Stimulated activated CD4-positive, alpha-beta T cell treated with anti-CD3 and anti-CD28 coated beads, Interleukin-1b, Interleukin-23, amount 100 ng/mL, for 48 hours (primary cell): ENCODE data around the gene GPR107.

Experiments
- DNase-seq: peaks from one replicate; pipeline ENCODE4 v3.0.0-alpha.2; 2020

The GPR107 gene

DNA sequence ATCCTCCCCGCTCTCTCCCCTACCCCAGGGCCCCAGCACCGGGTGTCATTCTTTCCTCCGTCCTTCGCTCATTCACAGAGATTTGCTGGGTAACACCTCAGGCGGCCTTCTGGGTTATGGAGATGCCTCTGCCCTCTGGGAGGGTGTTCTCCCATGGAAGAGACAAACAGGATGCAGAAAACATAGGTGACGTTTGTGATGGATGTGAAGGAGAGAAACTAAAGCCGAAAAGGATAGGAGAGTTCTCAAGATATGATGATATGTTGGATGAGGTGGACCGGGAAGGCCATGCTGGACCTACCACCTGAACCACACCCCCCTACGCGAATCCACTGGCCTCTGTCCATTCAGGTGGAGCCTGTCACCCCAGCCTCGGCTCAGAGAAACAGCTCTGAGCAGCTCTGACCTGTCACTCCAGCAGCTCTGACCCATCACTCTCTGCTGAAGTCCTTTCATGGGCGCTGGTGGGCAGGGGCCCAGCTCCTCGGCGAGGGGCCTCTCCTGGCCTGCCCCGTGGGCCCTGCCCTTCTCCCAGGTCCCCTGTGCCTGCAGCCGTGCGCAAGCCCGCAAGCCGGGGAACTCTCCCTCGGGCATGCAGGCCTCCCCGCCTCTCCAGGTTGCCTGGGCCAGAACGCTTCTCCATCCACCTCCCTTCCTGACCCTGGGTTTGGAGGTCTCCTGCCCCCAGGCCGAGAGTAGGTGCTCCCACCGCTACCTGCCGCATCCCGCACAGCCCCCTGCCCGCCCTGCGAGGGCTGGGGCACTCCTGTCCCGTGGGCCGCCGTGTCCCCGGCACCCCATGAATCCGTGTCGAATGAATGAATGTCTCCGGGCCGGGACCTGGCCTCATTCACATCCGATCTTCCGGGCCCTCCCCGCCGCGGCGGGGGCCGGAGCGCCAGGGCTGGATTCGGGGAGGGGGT, 117.8 kb downstream of the GPR107 start:
- DNase-seq, result no peak

DNA sequence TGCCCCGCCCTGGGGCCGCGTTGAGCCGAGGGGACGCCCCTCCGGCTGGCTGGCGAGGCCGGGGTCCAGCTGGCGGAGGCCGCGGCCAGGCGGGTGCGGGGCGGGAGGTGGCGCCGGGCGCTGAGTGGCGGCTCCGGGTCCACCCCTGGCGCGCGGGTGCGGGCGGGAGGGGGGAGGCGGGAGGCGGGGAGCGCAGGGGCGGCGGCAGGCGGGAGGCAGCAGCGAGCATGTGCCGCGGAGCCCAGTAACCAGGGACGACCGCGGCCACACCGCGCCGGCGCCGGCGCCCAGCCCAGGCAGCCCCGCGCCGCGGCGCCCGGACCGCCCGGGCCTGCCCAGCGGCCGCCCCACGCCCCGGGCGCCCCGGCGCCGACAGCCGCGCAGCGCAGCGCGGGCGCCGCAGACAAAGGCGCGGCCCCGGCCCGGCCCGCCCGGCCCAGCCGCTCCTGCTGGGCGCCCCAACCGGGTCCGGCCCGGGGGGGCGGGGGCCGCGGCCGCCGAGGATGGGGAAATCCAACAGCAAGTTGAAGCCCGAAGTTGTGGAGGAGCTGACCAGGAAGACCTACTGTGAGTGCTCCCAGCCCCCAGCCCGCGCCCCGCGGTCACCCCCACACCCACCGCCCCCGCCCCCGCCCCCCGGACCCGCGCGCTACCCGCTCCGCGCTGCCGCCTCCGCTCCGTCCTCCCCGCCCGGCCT, 118.6 kb downstream of the GPR107 start, which contains the start of gene NCS1:
TSS of gene NCS1 (plus strand) at position 244 of the 697 bp plus-strand sequence. CDS start at position 504, 260 bp downstream.
- peak; percentile 42 for DNase-seq

DNA sequence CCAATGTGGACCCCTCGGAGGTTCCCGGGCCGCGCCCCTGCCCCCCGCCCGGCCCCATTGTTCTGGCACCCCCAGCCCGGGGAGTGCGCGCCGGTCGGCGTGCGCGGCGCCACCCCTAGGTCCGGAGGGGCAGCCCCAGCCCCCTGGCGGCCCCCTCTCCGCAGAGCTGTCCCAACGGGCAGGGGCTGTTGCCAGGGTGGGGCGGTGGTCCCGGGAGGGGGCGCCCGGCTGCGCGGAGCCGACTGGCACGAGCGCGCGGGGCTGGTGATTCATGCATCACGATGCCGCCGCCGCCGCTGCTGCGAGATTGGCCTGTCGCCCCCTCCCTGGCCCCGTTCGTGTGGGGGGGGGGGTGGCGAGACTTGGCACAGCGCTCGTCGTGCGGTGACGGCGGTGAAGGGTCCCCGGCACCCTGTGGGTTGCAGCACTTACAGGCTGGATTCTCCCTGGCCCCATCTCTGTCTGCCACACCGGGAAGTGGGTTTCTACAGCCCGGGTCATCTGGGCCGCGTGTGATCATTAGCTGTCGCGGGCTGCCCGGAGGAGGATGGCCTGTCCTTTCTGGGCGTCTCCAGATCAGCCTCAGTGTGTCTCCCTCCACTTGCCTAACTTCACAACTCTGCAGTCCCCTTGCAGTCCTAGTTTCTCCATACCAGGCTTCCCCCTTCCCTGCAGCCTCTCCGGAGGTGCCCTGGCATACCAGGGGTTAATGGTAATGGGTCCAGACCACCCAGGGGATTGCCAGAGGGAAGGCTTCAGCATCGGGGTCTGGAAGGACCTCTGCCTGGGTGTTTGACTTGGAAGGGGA, 119.4 kb downstream of the GPR107 start:
- DNase-seq, result peak; percentile 40

DNA sequence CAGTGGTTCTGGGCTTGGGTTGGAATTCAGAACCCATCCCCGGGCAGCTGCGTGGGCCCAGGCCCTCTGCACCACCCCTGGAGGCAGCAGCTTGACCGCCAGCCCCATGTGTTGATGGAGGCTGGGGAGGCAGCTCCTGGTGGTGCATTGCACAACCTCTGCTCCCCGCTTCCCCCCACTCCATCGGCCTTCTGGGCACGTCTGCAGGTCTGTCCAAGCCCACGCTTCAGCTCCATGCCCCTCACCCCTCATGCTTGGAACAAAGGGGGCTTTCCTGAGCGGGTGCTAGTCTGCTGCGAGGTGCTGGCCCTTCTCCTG, 119.9 kb downstream of the GPR107 start:
- no peak for DNase-seq

- no peak for DNase-seq
Measured at GRCh38 chr9:130174025-130174424, 120.3 kb downstream of the GPR107 start.

DNA sequence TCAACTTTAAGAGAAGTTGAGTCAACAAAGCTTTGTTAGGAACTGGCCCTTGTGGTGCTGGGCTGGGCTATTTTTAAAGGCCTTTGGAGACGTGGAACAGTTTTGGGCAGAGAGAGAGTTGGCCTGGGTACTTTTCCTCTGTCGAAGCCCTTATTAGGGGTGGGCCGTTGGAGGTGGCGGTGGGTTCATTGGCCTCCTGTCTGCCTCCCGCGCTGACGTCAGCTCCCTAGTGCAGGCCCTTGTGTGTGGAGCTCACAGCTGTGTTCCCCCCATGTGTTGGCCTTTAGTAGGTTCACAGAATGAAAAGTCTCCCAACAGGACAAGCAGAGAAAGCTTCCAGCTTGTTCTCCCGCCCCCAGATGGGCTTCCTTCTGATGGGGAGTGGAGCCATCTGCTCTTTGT, 121.2 kb downstream of the GPR107 start:
- no peak for DNase-seq

GRCh38 chr9:130175355-130175754, 121.6 kb downstream of the GPR107 start:
- DNase-seq, result no peak

GRCh38 chr9:130176760-130177159, 123.1 kb downstream of the GPR107 start:
- DNase-seq, result no peak

DNA sequence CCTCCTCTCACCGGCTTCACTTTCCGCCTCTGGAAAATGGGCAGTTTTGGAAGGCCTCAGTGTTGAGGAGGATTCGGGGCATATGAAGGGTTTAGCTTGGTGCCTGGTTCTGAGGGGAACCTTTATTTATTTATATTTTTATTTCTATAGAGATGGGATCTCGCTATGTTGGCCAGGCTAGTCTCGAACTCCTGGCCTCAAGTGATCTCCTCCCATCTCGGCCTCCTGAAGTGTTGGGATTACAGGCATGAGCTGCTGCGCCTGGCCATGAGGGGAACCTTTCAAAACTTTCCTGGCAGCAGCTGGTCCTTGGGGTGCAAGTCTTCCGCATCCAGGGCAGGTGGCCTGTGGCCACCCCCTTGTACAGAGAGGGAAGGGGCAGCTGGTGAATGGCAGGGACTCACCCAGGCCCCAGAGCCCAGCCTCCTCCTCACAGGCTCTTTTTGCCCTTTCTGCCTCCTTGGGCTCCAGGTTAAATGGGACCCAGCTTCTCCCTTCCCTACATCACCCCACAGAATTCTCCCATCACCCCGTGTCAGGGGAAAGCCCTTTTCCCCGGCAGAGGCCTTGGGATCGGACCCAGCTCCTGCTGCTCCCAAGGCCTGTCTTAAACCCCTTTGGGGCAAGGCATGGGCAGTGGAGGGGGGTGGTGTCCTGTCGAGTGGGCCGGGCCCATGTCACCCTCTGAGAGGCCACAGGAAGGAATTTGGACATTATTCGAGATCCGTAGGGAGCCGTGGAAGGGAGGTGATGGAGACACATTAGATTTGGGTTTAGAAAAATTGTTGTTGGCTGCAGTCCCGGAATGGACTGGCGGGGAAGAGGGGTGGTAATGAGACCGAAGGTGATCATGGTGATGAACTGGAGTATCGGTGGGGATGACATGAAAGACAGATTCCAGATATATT, 124.4 kb downstream of the GPR107 start:
- DNase-seq, result no peak

DNA sequence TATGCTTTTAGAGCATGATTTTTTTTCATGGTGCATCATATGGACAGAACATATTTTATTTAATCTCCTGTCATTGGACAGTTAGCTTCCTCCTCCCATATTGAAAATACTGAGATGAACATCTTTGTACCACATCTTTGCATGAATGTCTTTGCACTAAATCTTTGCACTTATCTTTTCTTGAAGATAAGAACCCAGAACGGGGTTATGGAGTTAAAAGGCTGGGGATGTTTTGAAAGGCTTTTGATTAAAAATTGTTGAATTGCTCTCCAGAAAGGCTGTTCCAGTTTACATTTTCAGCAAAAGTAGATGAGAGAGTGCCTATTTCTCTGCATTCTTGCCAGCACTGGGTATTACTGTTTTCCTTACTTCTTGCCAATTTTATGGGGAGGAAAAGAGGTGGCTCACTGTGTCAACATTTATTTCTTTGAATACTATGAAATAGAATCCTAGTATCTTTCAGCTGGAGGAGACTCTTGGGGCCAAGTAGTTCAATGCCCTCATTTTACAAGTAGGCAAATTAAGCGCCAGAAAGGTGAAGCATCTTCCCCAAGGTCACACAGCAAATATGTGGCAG, 125.7 kb downstream of the GPR107 start:
- no peak for DNase-seq

- DNase-seq, result no peak
Measured at GRCh38 chr9:130180516-130180915, 126.8 kb downstream of the GPR107 start.

- DNase-seq, result no peak
Measured at GRCh38 chr9:130181678-130182380, 128.1 kb downstream of the GPR107 start.

DNA sequence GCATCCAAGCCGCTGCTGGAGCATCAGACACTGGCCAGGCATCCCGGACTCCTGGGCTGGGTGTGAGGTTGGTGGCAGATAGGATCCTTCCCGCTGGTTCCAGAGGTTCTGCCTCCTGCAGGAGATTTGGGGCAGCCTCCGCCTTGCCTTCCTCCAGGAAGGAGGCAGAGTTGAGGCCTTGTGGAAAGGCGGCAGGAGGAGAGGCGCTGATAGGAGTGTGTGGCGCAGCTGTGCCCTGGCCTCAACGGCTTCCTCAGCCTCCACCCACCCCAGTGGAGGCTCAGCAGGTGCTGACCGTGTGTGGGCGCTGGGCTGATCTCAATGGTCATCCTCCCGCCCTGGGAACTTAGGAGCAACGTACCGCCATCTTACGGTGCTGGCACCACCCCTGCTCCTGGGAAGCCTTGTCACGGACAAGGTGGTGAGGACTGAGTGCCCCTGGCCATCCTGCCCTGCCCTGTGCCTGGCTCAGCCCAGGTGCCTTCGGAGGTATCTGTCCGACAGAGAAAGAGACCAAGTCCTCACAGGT, 128.7 kb downstream of the GPR107 start:
- no peak for DNase-seq

DNA sequence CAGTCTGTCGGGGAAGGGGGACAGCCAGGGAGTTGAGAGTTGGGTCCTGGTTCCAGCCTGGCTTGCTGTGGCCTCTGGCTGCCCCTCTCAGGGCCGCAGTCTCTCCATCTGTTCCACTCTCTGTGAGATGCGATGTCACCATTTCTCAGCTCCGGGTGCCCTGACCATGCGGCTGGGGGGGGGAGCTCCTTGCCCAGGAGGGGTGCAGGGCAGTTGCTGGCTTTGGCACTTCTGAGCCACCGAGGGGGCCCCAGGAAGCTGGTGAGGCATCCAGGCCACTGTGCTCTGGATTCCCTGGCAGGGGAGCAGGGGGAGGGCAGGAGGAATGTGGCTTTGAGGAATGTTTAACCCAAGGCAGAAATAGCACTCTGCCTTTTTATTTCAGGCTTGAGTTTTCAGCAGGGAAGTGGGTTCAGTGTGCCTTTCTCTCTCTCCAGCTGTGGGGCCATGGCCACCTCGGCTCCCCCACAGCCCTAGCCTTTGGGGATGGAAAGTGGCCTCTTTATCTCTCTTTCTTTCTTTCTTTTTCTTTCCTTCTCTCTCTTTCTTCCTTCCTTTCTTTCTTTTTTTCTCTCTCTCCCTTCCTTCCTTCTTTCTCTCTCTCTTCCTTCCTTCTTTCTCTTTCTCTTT, 129.5 kb downstream of the GPR107 start:
- no peak for DNase-seq

GRCh38 chr9:130185017-130185416, 131.3 kb downstream of the GPR107 start:
- DNase-seq, result no peak

GRCh38 chr9:130185490-130186031, 131.9 kb downstream of the GPR107 start:
- no peak for DNase-seq

- no peak for DNase-seq
Measured at GRCh38 chr9:130186051-130186450, 132.3 kb downstream of the GPR107 start.

DNA sequence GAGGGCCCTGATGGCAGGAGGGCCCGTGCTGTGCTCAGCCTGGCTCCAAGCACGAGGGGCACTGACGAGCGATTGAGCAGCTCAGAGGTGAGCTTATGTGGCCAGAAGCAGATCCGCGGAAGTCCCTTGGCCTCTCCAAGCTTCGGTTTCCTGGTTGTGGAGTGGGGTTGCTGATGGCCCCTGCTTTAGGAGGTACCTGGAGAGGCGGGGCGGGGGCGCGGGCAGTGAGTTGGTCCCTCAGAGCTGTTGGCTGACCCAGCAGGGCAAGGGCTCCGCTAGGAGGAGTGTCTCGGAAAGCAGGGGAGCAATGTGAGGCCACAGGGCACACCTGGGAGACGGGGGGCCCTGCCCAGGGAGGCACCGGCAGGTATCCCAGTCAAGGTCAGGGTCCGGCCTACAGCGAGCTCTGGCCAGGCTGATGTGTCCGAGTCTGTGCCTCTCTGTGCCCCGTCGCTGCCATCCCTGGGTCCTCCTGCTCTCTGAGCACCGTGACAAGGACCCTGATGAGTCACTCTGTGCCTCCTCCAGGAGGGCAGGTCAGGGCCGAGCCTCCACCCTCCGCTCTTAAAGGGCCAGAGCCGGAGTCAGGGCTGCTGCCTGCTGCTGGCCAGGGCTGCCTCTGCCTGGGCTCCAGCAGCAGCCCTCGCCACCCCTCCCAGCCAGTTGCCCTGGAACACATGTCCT, 133.3 kb downstream of the GPR107 start:
- no peak for DNase-seq

- no peak for DNase-seq
Measured at GRCh38 chr9:130187523-130187846, 133.8 kb downstream of the GPR107 start.
